CD8-positive, alpha-beta memory T cell (primary cell): Measurements from ENCODE around the gene NSMCE1. TPM values are rescaled to one million over a fixed set of nuclear protein-coding genes. Genes with fewer than 3 reads are reported as not detected.

ENCODE experiments used
- CTCF ChIA-PET: fragments of 350-600 bp; sonication (Branson Sonifier 250); formaldehyde crosslinking; loops from one replicate; lab custom pipeline; 2021; ENCODE audit warnings: antibody characterized with exemption; lab: Charles Lee
- POLR2A ChIA-PET: fragments of 350-600 bp; sonication (Branson Sonifier 250); formaldehyde crosslinking; loops from one replicate; lab custom pipeline; 2021; ENCODE audit warnings: antibody characterized with exemption; lab: Charles Lee
- DNase-seq, 5 donors: peaks; one replicate each; pipeline versions ENCODE4 v3.0.0 to v3.0.0-alpha.2; 2020 to 2022; ENCODE audit warnings: mixed read lengths in 1 of 5
- H3K27ac ChIP-seq: one replicate; pipeline ENCODE4 v1.7.0; 2013; ENCODE audit warnings: low read depth, mild to moderate bottlenecking, low read length, moderate library complexity
- H3K27me3 ChIP-seq: 2 replicates; pipeline ENCODE4 v1.7.0; 2013; ENCODE audit warnings: low read length, mild to moderate bottlenecking; ENCODE audit not compliant: insufficient read depth, poor library complexity, severe bottlenecking
- H3K36me3 ChIP-seq: 2 replicates; pipeline ENCODE4 v1.7.0; 2013; ENCODE audit warnings: mild to moderate bottlenecking, low read length, moderate library complexity; ENCODE audit not compliant: insufficient read depth
- H3K4me1 ChIP-seq: 2 replicates; pipeline ENCODE4 v1.7.0; 2013; ENCODE audit warnings: mild to moderate bottlenecking, low read length, moderate library complexity; ENCODE audit not compliant: insufficient read depth
- H3K4me3 ChIP-seq: 2 replicates; pipeline ENCODE4 v1.7.0; 2013; ENCODE audit warnings: mild to moderate bottlenecking, low read length
- H3K9me3 ChIP-seq: 2 replicates; pipeline ENCODE4 v1.7.0; 2013; ENCODE audit warnings: mild to moderate bottlenecking, low read length
- H3K27ac Mint-ChIP-seq, 8 donors: one replicate each; pipeline ENCODE4 v1.8.0; 2020 to 2021; ENCODE audit warnings: mixed read lengths in 8 of 8, mild to moderate bottlenecking in 6 of 8, inconsistent platforms in 3 of 8, moderate library complexity in 3 of 8
- H3K27me3 Mint-ChIP-seq, 2 donors: one replicate each; pipeline ENCODE4 v1.8.0; 2020 to 2021; ENCODE audit warnings: mixed read lengths in 2 of 2, mild to moderate bottlenecking in 1 of 2, moderate library complexity in 1 of 2
- H3K36me3 Mint-ChIP-seq, 3 donors: one replicate each; pipeline ENCODE4 v1.8.0; 2020 to 2021; ENCODE audit warnings: mixed read lengths in 3 of 3, inconsistent platforms in 1 of 3, mild to moderate bottlenecking in 1 of 3
- H3K4me1 Mint-ChIP-seq, 3 donors: one replicate each; pipeline ENCODE4 v1.8.0; 2020 to 2021; ENCODE audit warnings: mixed read lengths in 3 of 3, inconsistent platforms in 1 of 3, mild to moderate bottlenecking in 1 of 3
- H3K4me3 Mint-ChIP-seq, 7 donors: one replicate each; pipeline ENCODE4 v1.8.0; 2020 to 2021; ENCODE audit warnings: mixed read lengths in 7 of 7, mild to moderate bottlenecking in 6 of 7, moderate library complexity in 4 of 7, inconsistent platforms in 2 of 7
- H3K9me3 Mint-ChIP-seq, 5 donors: one replicate each; pipeline ENCODE4 v1.8.0; 2020 to 2022; ENCODE audit warnings: mixed read lengths in 5 of 5, mild to moderate bottlenecking in 3 of 5, moderate library complexity in 2 of 5, inconsistent platforms in 1 of 5
- polyA plus RNA-seq: library from polyadenylated mRNA; unstranded; fragments of 300-500 nt; fragmentation: Illumina TruSeq; gene quantifications from one replicate; pipeline ENCODE4 v1.2.3, GENCODE V29; 2021
- total RNA-seq, 2 experiments: library from RNA; stranded (reverse); gene quantifications; one replicate each; pipeline ENCODE4 v1.2.3, GENCODE V29; 2021

NSMCE1 gene
- total and polyA plus RNA-seq, 3 experiments from 2014 or later, result 103 to 132 (median 114) TPM

DNA sequence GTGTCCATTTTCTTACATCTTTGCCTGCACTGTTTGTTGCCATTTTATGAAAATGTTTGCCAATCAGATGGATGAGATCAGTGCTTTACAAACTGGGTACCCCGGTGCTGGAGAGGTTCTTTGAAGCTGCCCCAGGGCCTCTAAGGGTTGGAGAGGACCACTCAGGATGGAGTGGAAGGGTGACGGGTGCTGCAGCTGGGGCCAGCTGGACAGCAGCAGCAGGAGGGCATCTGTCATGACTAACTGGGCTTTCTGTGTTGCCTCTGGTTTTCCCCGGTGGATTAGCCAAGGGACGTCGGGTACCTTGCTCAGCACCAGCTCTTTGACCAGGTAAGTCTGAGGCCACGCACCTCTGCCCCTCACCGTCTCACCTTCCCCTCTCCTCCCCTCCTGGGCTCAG, 52.9 kb downstream of the NSMCE1 start:
- H3K27ac ChIP-seq, result no peak overlapping the region
- Mint-ChIP-seq H3K9me3 (no peaks in the 10 kb centered on the region), H3K27ac (peak overlapping the region in 4 of 8 donors; percentile 17 to 95 (median 62)), H3K4me3 (no peak overlapping the region), H3K4me1 (peaks cover 0 to 5% (median 5%) of the 10 kb centered on the region in 3 donors), H3K36me3 (peaks cover 6 to 72% (median 8%) of the 10 kb centered on the region in 3 donors), H3K27me3 (no peaks in the 10 kb centered on the region)
- H3K4me3 ChIP-seq, result no peak overlapping the region
- no peaks in the 10 kb centered on the region for H3K9me3 ChIP-seq
- peaks cover 16% of the 10 kb centered on the region for H3K36me3 ChIP-seq
- ChIA-PET POLR2A (no interaction called here), CTCF (interaction anchor here (0.8 to 1.0 kb wide), 2 partner anchors 36 to 152 kb away, joined by 4 read pairs; no protein-coding TSS in a partner anchor)
- H3K4me1 ChIP-seq, result peaks cover 7% of the 10 kb centered on the region
- no peaks in the 10 kb centered on the region for H3K27me3 ChIP-seq
- DNase-seq, result no peak

DNA sequence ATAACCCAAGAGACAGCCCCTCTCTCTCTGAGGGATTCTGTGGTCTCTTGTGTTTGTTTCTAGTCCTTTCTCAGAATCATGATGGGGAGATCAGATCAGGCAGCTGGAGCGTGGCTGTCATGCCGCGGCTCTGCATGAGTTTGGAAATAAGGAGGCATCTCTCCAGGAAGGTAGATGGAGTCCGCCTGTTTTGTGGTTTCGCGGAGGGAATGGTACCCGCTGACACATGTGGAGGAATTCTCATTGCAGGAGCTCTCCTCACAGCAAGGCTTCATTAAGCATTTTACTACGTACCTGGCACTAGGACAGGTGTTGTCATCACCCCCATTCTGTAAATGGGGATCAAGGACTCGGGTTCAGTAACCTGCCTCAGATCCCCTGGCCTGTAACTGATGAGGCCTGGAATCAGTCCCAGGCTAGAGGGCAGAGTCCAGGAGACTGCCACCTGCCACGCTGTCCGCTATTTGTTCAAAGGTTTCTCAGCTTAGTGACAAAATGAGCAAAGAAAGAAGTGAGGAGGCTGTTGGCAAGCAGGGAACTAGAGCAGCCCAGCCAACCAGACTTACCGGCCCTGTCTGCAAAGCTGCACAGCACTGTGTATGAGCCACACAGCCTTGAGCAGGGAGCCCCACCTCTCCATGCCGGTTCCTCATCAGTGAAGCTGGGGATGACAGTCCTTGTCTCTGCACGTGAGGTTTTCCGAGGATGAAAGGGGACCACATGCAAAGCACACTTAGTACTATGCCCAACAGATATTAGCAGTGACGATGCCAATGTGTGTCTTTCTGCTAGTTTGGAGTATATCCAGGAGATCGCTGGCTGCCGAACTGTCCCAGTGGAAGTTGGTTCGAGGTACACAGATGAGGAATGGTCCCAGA, 54.2 kb downstream of the NSMCE1 start:
- Histone ChIP-seq H3K4me1 (peaks cover 7% of the 10 kb centered on the region), H3K27ac (no peak overlapping the region), H3K9me3 (no peaks in the 10 kb centered on the region), H3K27me3 (no peaks in the 10 kb centered on the region), H3K36me3 (peaks cover 16% of the 10 kb centered on the region), H3K4me3 (no peak overlapping the region)
- Mint-ChIP-seq H3K27me3 (no peaks in the 10 kb centered on the region), H3K9me3 (no peaks in the 10 kb centered on the region), H3K4me1 (peaks cover 2 to 5% (median 5%) of the 10 kb centered on the region in 3 donors), H3K36me3 (peaks cover 6 to 74% (median 8%) of the 10 kb centered on the region in 3 donors), H3K27ac (peak overlapping the region in 3 of 8 donors; percentile 40 to 68 (median 60)), H3K4me3 (no peak overlapping the region)
- ChIA-PET CTCF (no interaction called here), POLR2A (no interaction called here)
- DNase-seq, result no peak

DNA sequence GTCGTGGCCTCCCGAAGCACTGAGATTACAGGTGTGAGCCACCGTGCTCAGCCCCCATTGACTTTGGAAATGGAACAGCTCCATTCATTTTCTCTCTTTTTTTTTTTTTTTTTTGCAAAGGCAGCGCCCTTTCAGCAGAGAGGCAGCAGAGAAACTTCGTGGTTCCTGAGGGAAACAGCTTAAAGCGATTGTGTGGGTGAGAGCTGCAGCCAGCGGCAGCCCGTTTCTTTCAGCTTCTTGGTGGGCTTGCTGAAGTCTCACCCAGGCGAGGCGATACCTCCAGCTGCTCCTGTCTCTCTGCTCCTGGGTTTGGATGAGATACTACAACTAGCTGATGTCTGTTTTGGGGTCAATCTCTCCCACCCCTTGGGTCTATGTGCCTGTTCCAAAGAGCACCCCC, 57.5 kb downstream of the NSMCE1 start:
- H3K36me3 Mint-ChIP-seq, result peaks cover 6 to 62% (median 8%) of the 10 kb centered on the region in 3 donors
- CTCF ChIA-PET, result interaction anchor here (0.7 to 2.1 kb wide), 6 partner anchors 13 to 144 kb away, joined by 3 to 9 read pairs (median 3); no protein-coding TSS in a partner anchor
- peak overlapping the region in 1 of 7 donors; percentile 50 for H3K4me3 Mint-ChIP-seq
- Histone ChIP-seq H3K27ac (no peak overlapping the region), H3K9me3 (no peaks in the 10 kb centered on the region), H3K36me3 (peaks cover 6% of the 10 kb centered on the region), H3K4me3 (no peak overlapping the region), H3K4me1 (peaks cover 7% of the 10 kb centered on the region), H3K27me3 (no peaks in the 10 kb centered on the region)
- no peak for DNase-seq
- H3K9me3 Mint-ChIP-seq, result no peaks in the 10 kb centered on the region
- peak overlapping the region in 2 of 8 donors; percentile 33 to 66 for H3K27ac Mint-ChIP-seq
- no peaks in the 10 kb centered on the region for H3K27me3 Mint-ChIP-seq
- H3K4me1 Mint-ChIP-seq, result peaks cover 2 to 7% (median 5%) of the 10 kb centered on the region in 3 donors
- POLR2A ChIA-PET, result no interaction called here

DNA sequence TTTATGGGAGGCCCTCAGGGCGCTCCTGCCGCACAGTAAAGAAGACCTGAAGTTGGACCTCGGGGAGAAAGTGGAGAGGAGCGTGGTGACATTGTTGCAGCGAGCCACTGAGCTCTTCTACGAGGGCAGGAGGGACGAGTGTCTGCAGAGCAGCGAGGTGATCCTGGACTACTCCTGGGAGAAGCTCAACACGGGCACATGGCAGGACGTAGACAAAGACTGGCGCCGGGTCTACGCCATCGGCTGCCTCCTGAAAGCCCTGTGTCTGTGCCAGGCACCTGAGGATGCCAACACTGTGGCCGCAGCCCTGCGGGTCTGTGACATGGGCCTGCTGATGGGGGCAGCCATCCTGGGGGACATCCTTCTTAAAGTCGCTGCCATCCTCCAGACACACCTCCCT, 58.4 kb downstream of the NSMCE1 start:
- no peak for DNase-seq
- Histone ChIP-seq H3K4me1 (peaks cover 7% of the 10 kb centered on the region), H3K27ac (no peak overlapping the region), H3K9me3 (no peaks in the 10 kb centered on the region), H3K27me3 (no peaks in the 10 kb centered on the region), H3K36me3 (peaks cover 6% of the 10 kb centered on the region), H3K4me3 (no peak overlapping the region)
- H3K27me3 Mint-ChIP-seq, result no peaks in the 10 kb centered on the region
- H3K27ac Mint-ChIP-seq, result no peak overlapping the region
- no peak overlapping the region for H3K4me3 Mint-ChIP-seq
- H3K36me3 Mint-ChIP-seq, result peaks cover 6 to 55% (median 8%) of the 10 kb centered on the region in 3 donors
- CTCF ChIA-PET, result interaction anchor here (0.9 to 2.1 kb wide), 6 partner anchors 12 to 31 kb away, joined by 3 to 9 read pairs (median 4); no protein-coding TSS in a partner anchor
- POLR2A ChIA-PET, result no interaction called here
- H3K4me1 Mint-ChIP-seq, result peaks cover 2 to 9% (median 7%) of the 10 kb centered on the region in 3 donors
- no peaks in the 10 kb centered on the region for H3K9me3 Mint-ChIP-seq

DNA sequence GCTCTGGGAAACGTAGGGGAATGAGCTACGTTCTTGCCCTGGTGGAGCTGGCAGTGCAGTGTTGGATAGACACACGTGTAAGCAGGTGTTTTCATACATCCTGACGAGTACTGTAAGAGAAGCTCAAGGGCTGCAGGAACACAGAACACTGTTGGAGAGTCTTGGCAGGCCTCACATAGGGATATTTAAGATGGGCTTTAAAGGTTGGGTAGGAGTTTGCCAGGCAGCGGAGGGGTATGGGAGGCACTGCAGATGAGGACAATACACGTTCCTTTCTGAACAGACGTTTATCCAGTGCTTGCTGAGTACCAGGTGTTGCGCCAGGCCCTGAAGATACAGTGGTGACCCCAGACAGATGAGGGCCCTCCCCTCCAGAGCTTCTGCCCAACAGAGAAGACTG, 59.0 kb downstream of the NSMCE1 start:
- Histone ChIP-seq H3K4me1 (peaks cover 9% of the 10 kb centered on the region), H3K36me3 (peaks cover 3% of the 10 kb centered on the region), H3K27ac (no peak overlapping the region), H3K9me3 (no peaks in the 10 kb centered on the region), H3K27me3 (no peaks in the 10 kb centered on the region), H3K4me3 (no peak overlapping the region)
- ChIA-PET POLR2A (no interaction called here), CTCF (interaction anchor here (1.0 to 2.1 kb wide), 3 partner anchors 21 to 30 kb away, joined by 3 to 9 read pairs (median 5); no protein-coding TSS in a partner anchor)
- Mint-ChIP-seq H3K9me3 (no peaks in the 10 kb centered on the region), H3K36me3 (peaks cover 1 to 50% (median 3%) of the 10 kb centered on the region in 3 donors), H3K27me3 (no peaks in the 10 kb centered on the region), H3K27ac (no peak overlapping the region), H3K4me3 (no peak overlapping the region), H3K4me1 (peaks cover 2 to 11% (median 10%) of the 10 kb centered on the region in 3 donors)
- no peak for DNase-seq

DNA sequence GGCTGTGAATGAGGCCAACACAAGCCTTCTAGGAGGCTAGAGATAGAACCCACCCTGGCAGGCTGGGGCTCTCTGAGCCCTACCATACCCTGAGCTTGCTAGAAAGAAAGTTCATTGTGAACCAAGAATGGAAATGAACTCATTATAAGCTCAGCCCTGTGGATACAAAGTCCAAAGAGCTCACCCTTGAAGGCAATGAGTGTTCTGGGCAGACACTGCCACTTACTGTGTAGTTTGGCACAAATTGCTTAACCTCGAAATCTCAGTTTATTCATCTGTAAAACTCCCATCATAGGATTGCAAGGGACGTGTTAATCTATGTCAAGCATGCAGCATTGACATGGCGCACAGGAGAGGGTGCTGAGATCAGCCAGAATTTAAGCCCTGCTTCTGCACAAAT, 59.8 kb downstream of the NSMCE1 start:
- CTCF ChIA-PET, result interaction anchor here (1.0 to 1.3 kb wide), 3 partner anchors 22 to 27 kb away, joined by 3 to 5 read pairs (median 4); no protein-coding TSS in a partner anchor
- Mint-ChIP-seq H3K4me1 (peaks cover 8 to 19% (median 18%) of the 10 kb centered on the region in 3 donors), H3K36me3 (peaks cover 0 to 47% (median 1%) of the 10 kb centered on the region in 3 donors), H3K4me3 (no peak overlapping the region), H3K27me3 (no peaks in the 10 kb centered on the region), H3K27ac (no peak overlapping the region), H3K9me3 (no peaks in the 10 kb centered on the region)
- Histone ChIP-seq H3K4me3 (no peak overlapping the region), H3K36me3 (no peaks in the 10 kb centered on the region), H3K4me1 (peaks cover 15% of the 10 kb centered on the region), H3K27ac (no peak overlapping the region), H3K27me3 (no peaks in the 10 kb centered on the region), H3K9me3 (no peaks in the 10 kb centered on the region)
- POLR2A ChIA-PET, result no interaction called here
- DNase-seq, result no peak

DNA sequence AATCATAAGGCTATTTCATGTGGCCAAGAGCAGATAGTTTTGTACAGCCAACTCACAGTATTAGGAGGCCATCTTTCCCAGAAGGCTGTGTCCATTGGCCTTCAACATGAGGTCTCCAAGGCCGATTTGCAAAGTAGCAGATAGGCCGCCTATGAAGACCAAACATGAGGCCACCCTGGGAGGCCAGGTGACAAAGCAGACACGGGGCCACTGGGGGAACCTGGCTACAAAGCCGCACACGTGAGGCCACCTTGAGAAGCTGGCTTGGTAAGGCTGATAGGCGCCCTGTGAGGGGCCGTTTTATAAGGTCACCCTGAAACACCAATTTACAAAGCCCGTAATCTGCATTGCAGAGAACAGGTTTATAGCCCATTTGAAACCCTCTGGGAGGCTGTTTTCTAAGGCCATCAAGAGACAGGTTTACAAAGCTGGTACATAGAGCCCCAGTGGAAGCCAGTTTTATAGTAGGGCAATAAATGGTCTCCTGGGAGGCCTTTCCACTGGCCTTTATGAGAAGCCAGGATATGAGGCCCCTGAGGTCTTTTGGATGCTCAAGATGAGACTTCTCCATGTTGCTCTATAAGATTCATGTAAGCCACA, 60.4 kb downstream of the NSMCE1 start:
- ChIA-PET POLR2A (no interaction called here), CTCF (interaction anchor here (1.0 to 1.2 kb wide), 2 partner anchors 21 to 27 kb away, joined by 3 to 4 read pairs; no protein-coding TSS in a partner anchor)
- no peaks in the 10 kb centered on the region for H3K27me3 Mint-ChIP-seq
- no peaks in the 10 kb centered on the region for H3K27me3 ChIP-seq
- DNase-seq, result no peak
- H3K9me3 Mint-ChIP-seq, result no peaks in the 10 kb centered on the region
- H3K36me3 ChIP-seq, result no peaks in the 10 kb centered on the region
- no peak overlapping the region for H3K4me3 Mint-ChIP-seq
- peaks cover 13 to 26% (median 21%) of the 10 kb centered on the region in 3 donors for H3K4me1 Mint-ChIP-seq
- H3K4me3 ChIP-seq, result no peak overlapping the region
- H3K36me3 Mint-ChIP-seq, result peaks cover 0 to 48% (median 1%) of the 10 kb centered on the region in 3 donors
- no peak overlapping the region for H3K27ac Mint-ChIP-seq
- H3K9me3 ChIP-seq, result no peaks in the 10 kb centered on the region
- no peak overlapping the region for H3K27ac ChIP-seq
- peaks cover 16% of the 10 kb centered on the region for H3K4me1 ChIP-seq
